ENCODE results near the gene DGCR2. TPM values are rescaled to one million over a fixed set of nuclear protein-coding genes. Genes with fewer than 3 reads are reported as not detected.

Gene DGCR2
- total and polyA plus RNA-seq, 12 donors, result 24.3 to 70.1 (median 51.9) TPM

DNA sequence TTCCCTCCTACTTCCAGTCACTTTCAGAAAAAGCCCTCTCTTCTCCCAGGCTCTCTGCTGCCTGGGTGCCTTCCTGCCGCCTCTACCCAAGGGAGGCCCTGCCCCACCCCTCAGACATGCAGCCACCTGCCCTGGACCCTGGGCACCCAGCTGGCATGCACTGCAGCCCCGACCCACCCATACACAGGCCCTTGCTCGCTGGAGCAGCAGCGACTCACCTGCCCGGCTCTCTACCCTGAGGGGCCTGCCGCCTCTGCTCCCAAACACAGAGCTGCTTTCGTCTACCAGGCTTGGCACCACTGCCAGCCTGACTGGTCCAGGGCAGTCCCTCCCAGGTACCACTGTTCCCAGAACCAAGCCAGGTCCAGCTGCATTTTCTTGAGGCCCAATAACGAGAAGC is 7.7 kb upstream of the DGCR2 start:
- TF ChIP-seq, protein P1, sequence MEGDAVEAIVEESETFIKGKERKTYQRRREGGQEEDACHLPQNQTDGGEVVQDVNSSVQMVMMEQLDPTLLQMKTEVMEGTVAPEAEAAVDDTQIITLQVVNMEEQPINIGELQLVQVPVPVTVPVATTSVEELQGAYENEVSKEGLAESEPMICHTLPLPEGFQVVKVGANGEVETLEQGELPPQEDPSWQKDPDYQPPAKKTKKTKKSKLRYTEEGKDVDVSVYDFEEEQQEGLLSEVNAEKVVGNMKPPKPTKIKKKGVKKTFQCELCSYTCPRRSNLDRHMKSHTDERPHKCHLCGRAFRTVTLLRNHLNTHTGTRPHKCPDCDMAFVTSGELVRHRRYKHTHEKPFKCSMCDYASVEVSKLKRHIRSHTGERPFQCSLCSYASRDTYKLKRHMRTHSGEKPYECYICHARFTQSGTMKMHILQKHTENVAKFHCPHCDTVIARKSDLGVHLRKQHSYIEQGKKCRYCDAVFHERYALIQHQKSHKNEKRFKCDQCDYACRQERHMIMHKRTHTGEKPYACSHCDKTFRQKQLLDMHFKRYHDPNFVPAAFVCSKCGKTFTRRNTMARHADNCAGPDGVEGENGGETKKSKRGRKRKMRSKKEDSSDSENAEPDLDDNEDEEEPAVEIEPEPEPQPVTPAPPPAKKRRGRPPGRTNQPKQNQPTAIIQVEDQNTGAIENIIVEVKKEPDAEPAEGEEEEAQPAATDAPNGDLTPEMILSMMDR (IDR thresholded peaks at IDR 0.05), result no peak
- TF ChIP-seq POLR2A (IDR thresholded peaks at IDR 0.05), result no peak
- 78 to 87% (median 84%) methylated on average over 4 to 8 of the region's 8 CpGs for WGBS, 4 donors
- Histone ChIP-seq H3K27ac (no peak overlapping the region), H3K9me3 (replicated peaks in 1 of 3) (no peaks in the 10 kb centered on the region), H3K4me3 (no peak overlapping the region), H3K36me3 (replicated peaks in 1 of 2) (peaks cover 0 to 20% of the 10 kb centered on the region in 2 donors), H3K27me3 (no peaks in the 10 kb centered on the region), H3K4me1 (replicated peaks in 1 of 2) (no peaks in the 10 kb centered on the region)
- DNase-seq, result no peak
- intact Hi-C loops (cut with DNase I), result no loop called here

DNA sequence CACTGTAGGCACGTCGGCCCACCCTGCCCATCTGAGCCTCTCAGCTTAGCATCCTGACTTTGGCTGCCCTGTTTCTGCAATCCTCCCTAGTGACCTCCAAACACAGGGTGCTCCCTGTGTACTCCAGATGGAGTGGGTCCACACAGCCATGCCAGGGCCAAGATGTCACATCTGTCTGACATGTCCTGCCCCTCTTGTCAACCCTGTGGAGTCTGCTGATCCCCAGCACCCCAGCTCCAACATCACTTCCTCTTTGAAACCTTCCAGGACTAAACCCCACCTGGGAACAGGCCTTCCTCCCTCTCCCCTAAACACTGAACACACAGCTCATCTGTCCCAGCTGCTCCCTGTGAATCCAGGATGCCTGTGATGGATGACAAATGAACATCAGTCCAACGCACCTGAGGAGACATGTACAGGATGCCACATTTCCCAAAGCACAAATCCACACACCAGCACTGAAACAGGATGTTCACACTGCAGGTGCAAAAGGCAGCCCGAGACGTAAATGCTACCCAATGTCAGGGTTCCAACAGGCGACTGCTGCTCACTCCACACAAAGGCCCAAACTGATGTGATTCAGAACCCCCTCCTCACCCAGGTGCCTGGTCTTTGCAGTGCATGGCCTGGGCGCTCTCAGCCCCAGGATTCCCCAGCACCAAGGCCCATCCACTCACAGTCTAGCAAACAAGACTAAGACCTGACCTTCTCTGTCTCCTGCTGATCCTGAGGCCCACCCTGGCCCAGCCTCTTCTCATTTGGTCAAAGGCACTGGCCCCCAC is 6.9 kb upstream of the DGCR2 start:
- Histone ChIP-seq H3K27ac (no peak overlapping the region), H3K4me3 (no peak overlapping the region), H3K36me3 (replicated peaks in 1 of 2) (peaks cover 0 to 12% of the 10 kb centered on the region in 2 donors), H3K9me3 (replicated peaks in 1 of 3) (no peaks in the 10 kb centered on the region), H3K27me3 (no peaks in the 10 kb centered on the region), H3K4me1 (replicated peaks in 1 of 2) (no peaks in the 10 kb centered on the region)
- intact Hi-C loops (cut with DNase I), result no loop called here
- no peak for DNase-seq
- TF ChIP-seq, protein P1 (IDR thresholded peaks at IDR 0.05), result no peak
- TF ChIP-seq POLR2A (IDR thresholded peaks at IDR 0.05), result no peak
- WGBS, 4 donors, result 84 to 87% (median 85%) methylated on average over 6 to 7 of the region's 7 CpGs

DNA sequence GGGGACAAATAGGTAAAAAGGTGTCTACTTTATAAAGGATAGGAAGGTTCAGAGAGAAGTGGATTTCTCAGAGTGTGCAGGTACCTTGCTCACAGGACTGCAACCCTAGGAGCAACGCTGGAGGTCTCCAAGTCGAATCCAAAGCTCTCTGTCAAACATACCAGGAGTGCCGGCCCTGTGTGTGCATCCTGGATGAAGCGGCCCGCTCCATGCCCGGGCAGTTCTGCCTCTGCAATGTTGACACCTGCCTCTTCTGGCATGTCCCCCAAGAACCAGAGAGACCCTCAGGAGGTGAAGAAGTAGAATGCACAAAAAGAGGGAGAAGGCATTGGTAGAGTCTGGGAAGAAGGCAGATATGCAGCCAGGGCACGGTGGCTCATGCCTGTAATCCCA is 5.8 kb upstream of the DGCR2 start:
- WGBS, 4 donors, result 79 to 97% (median 91%) methylated on average over 3 to 7 of the region's 7 CpGs
- TF ChIP-seq, protein P1 (IDR thresholded peaks at IDR 0.05), result no peak
- TF ChIP-seq POLR2A (IDR thresholded peaks at IDR 0.05), result no peak
- intact Hi-C loops (cut with DNase I), result no loop called here
- Histone ChIP-seq H3K36me3 (replicated peaks in 1 of 2) (peaks cover 0 to under 1% of the 10 kb centered on the region in 2 donors), H3K27me3 (no peaks in the 10 kb centered on the region), H3K9me3 (replicated peaks in 1 of 3) (no peaks in the 10 kb centered on the region), H3K27ac (no peak overlapping the region), H3K4me1 (replicated peaks in 1 of 2) (peaks cover 0 to under 1% of the 10 kb centered on the region in 2 donors), H3K4me3 (no peak overlapping the region)
- DNase-seq, result no peak

DNA sequence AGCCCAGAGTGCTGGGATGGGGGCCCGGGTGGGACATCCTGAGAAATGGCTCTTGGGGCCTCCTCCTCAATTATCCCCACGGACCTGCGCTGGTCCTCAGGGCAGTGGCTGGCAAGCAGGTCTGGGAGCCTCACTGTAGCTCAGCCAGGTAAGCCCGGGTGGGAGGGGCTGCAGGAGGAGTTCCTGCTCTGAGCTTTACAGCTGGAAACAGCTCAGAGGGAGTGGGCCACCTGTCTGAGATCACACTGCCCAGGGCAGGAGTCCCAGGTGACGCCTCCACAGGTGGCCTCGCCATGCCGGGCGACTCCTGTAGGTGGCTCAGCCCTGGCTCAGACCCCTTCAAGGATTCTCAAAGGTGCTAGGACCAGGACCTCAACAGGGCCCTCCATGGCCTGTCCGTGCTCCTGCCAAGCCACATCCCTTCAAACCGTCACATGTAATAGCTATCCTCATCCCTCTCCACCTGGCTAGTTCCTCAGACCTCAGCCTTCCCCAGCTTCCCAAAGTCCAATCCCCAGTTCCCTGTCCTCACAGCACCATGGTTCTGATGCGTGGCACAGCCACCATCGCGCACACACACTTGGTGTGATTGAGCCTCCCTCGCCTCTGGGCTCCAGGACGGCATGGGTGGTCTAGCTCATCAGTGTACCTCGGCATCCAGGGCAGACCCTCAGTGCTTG is 5.3 kb upstream of the DGCR2 start:
- peaks cover 0 to 5% of the 10 kb centered on the region in 2 donors for H3K4me1 ChIP-seq (replicated peaks in 1 of 2)
- intact Hi-C loops (cut with DNase I), result no loop called here
- no peak overlapping the region for H3K27ac ChIP-seq
- no peaks in the 10 kb centered on the region for H3K9me3 ChIP-seq (replicated peaks in 1 of 3)
- DNase-seq, result no peak
- 86 to 93% (median 89%) methylated on average over 12 to 16 of the region's 16 CpGs for WGBS, 4 donors
- no peaks in the 10 kb centered on the region for H3K36me3 ChIP-seq (replicated peaks in 1 of 2)
- H3K27me3 ChIP-seq, result no peaks in the 10 kb centered on the region
- TF ChIP-seq, protein P1 (IDR thresholded peaks at IDR 0.05), result no peak
- no peak for TF ChIP-seq POLR2A (IDR thresholded peaks at IDR 0.05)
- H3K4me3 ChIP-seq, result no peak overlapping the region

All from adrenal gland (tissue), 12 donors.